ENCODE measurements around the gene FBXO42. TPM values are rescaled to one million over a fixed set of nuclear protein-coding genes. Genes with fewer than 3 reads are reported as not detected.

The FBXO42 gene
- total RNA-seq, 1 donor = 16.3 TPM

GRCh38 chr1:16376971-16377370 is 24.7 kb upstream of the FBXO42 start:
- no peak overlapping the region for H3K27ac ChIP-seq (ENCODE audit: low read depth, low read length)

GRCh38 chr1:16375521-16376340 is 23.5 kb upstream of the FBXO42 start:
- Histone ChIP-seq H3K27ac (ENCODE audit: low read depth, low read length) (peak overlapping the region; percentile 75), H3K79me2 (ENCODE audit: insufficient read depth, low read length) (peaks cover 96% of the 10 kb centered on the region), H3K4me1 (ENCODE audit: insufficient read depth, low read length) (peaks cover 28% of the 10 kb centered on the region), H2AFZ (ENCODE audit: low read length) (no peak overlapping the region), H3K4me3 (ENCODE audit: insufficient read depth, low read length) (peak overlapping the region; percentile 42), H3K36me3 (ENCODE audit: insufficient read depth, low read length) (peaks cover 1% of the 10 kb centered on the region), H3K27me3 (ENCODE audit: insufficient read depth, low read length) (no peaks in the 10 kb centered on the region), H3K9me3 (ENCODE audit: low read depth, low read length) (no peaks in the 10 kb centered on the region), H4K20me1 (ENCODE audit: insufficient read depth, low read length) (peaks cover 58% of the 10 kb centered on the region), H3K4me2 (ENCODE audit: insufficient read depth, low read length) (peak overlapping the region; percentile 64)
- no peak for TF ChIP-seq CTCF (IDR thresholded peaks at IDR 0.05; ENCODE audit: extremely low read depth, low read depth, low read length)
- DNase-seq (ENCODE audit: insufficient read length, low spot score, missing footprints) = peak; percentile 44

More at GRCh38 chr1:16376971-16377370, 24.7 kb upstream of the FBXO42 start:
- Histone ChIP-seq H3K4me1 (ENCODE audit: insufficient read depth, low read length) (peaks cover 24% of the 10 kb centered on the region), H3K27me3 (ENCODE audit: insufficient read depth, low read length) (no peaks in the 10 kb centered on the region), H2AFZ (ENCODE audit: low read length) (no peak overlapping the region), H4K20me1 (ENCODE audit: insufficient read depth, low read length) (peaks cover 57% of the 10 kb centered on the region), H3K9me3 (ENCODE audit: low read depth, low read length) (no peaks in the 10 kb centered on the region), H3K36me3 (ENCODE audit: insufficient read depth, low read length) (no peaks in the 10 kb centered on the region), H3K4me3 (ENCODE audit: insufficient read depth, low read length) (no peak overlapping the region), H3K4me2 (ENCODE audit: insufficient read depth, low read length) (no peak overlapping the region), H3K79me2 (ENCODE audit: insufficient read depth, low read length) (peaks cover 98% of the 10 kb centered on the region)
- no peak for TF ChIP-seq CTCF (IDR thresholded peaks at IDR 0.05; ENCODE audit: extremely low read depth, low read depth, low read length)
- no peak for DNase-seq (ENCODE audit: insufficient read length, low spot score, missing footprints)

GRCh38 chr1:16374266-16374665 is 22.0 kb upstream of the FBXO42 start:
- no peak for TF ChIP-seq CTCF (IDR thresholded peaks at IDR 0.05; ENCODE audit: extremely low read depth, low read depth, low read length)
- peak overlapping the region; percentile 34 for H3K27ac ChIP-seq (ENCODE audit: low read depth, low read length)
- H3K27me3 ChIP-seq (ENCODE audit: insufficient read depth, low read length) = no peaks in the 10 kb centered on the region
- peaks cover 96% of the 10 kb centered on the region for H3K79me2 ChIP-seq (ENCODE audit: insufficient read depth, low read length)
- no peak overlapping the region for H3K4me2 ChIP-seq (ENCODE audit: insufficient read depth, low read length)
- peaks cover 28% of the 10 kb centered on the region for H3K4me1 ChIP-seq (ENCODE audit: insufficient read depth, low read length)
- H3K4me3 ChIP-seq (ENCODE audit: insufficient read depth, low read length) = no peak overlapping the region
- no peak for DNase-seq (ENCODE audit: insufficient read length, low spot score, missing footprints)
- H2AFZ ChIP-seq (ENCODE audit: low read length) = no peak overlapping the region
- H3K9me3 ChIP-seq (ENCODE audit: low read depth, low read length) = no peaks in the 10 kb centered on the region
- peaks cover 6% of the 10 kb centered on the region for H3K36me3 ChIP-seq (ENCODE audit: insufficient read depth, low read length)
- H4K20me1 ChIP-seq (ENCODE audit: insufficient read depth, low read length) = peaks cover 58% of the 10 kb centered on the region

- Histone ChIP-seq H3K9me3 (ENCODE audit: low read depth, low read length) (no peaks in the 10 kb centered on the region), H4K20me1 (ENCODE audit: insufficient read depth, low read length) (peaks cover 70% of the 10 kb centered on the region), H3K4me2 (ENCODE audit: insufficient read depth, low read length) (peak overlapping the region; percentile 22), H3K4me1 (ENCODE audit: insufficient read depth, low read length) (peaks cover 41% of the 10 kb centered on the region), H3K79me2 (ENCODE audit: insufficient read depth, low read length) (peaks cover 96% of the 10 kb centered on the region), H3K27ac (ENCODE audit: low read depth, low read length) (peak overlapping the region; percentile 48), H3K27me3 (ENCODE audit: insufficient read depth, low read length) (no peaks in the 10 kb centered on the region), H3K36me3 (ENCODE audit: insufficient read depth, low read length) (peaks cover 6% of the 10 kb centered on the region), H2AFZ (ENCODE audit: low read length) (no peak overlapping the region), H3K4me3 (ENCODE audit: insufficient read depth, low read length) (no peak overlapping the region)
- no peak for TF ChIP-seq CTCF (IDR thresholded peaks at IDR 0.05; ENCODE audit: extremely low read depth, low read depth, low read length)
- DNase-seq (ENCODE audit: insufficient read length, low spot score, missing footprints) = peak; percentile 55
These were observed 20.4 kb upstream of the FBXO42 start for GRCh38 chr1:16372535-16373285.
